PFSK-1 (cell line): ENCODE results near the gene THSD4.

ENCODE experiments used
- FOXP2 ChIP-seq: optimal IDR thresholded peaks from 2 replicates; pipeline ENCODE3; 2011; ENCODE audit warnings: borderline replicate concordance, control low read depth, inconsistent platforms; ENCODE audit not compliant: insufficient read depth; ENCODE audit errors: extremely low read length, extremely low read depth
- POLR2AphosphoS5 ChIP-seq: IDR thresholded peaks from 2 replicates; pipeline ENCODE4 v1.6.1; 2012; ENCODE audit warnings: low read depth, mild to moderate bottlenecking, control low read depth, low read length, moderate library complexity
- REST ChIP-seq, 2 experiments: IDR thresholded peaks; 2 replicates each; pipeline versions ENCODE4 v1.6.1 to v1.8.0; 2011 to 2012; ENCODE audit warnings: low read depth in 2 of 2, low read length in 2 of 2, control low read depth in 1 of 2, inconsistent platforms in 1 of 2, mild to moderate bottlenecking in 1 of 2, moderate library complexity in 1 of 2; ENCODE audit not compliant: insufficient read depth in 1 of 2
- SIN3A ChIP-seq: IDR thresholded peaks from 2 replicates; pipeline ENCODE4 v1.6.1; 2012; ENCODE audit warnings: mild to moderate bottlenecking, low read length, moderate library complexity, borderline replicate concordance; ENCODE audit not compliant: insufficient read depth
- TAF1 ChIP-seq: IDR thresholded peaks from 2 replicates; pipeline ENCODE4 v1.6.1; 2012; ENCODE audit warnings: low read length, control low read depth, borderline replicate concordance; ENCODE audit not compliant: insufficient read depth

Gene THSD4

GRCh38 chr15:71495398-71495780 lies 380.1 kb downstream of the THSD4 start:
- TF ChIP-seq POLR2AphosphoS5 (no peak), SIN3A (no peak), REST (IDR thresholded peaks at IDR 0.05; ENCODE audit: insufficient read depth in 1 of 2, low read depth in 2 of 2, low read length in 2 of 2) (no peak), FOXP2 (no peak), TAF1 (no peak)

DNA sequence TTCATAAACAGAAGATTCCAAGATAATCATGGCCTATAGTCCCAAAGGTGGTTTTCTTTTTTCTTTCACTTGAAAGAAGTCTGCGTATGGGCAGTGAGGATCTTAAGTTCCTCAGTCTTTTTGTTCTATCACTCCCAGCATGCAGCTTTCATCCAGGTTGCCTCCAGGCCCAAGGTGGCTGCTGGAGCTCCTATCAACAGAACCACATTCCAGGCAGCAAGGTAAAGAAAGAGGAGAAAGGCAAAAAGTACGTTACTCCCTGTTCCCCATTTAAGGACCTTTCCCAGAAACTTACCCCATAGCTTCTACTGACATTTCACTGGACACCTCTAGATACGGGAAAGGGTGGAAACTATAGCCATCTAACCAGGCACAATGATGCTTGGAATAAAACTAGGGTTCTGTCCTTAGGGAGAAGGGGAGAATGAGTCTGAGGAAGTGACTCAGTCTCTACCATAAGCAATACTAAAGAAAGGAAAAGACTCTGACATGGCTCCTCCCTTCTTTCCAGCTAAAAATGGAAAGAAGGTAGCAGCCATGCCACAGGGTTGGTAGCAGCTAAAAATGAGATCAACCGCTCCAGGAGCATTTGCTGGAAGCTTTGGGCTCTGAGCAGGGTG lies 381.2 kb downstream of the THSD4 start:
- TF ChIP-seq SIN3A (no peak), REST (IDR thresholded peaks at IDR 0.05; ENCODE audit: insufficient read depth in 1 of 2, low read depth in 2 of 2, low read length in 2 of 2) (no peak), FOXP2 (no peak), TAF1 (no peak), POLR2AphosphoS5 (no peak)

- no peak for TF ChIP-seq FOXP2
- no peak for TF ChIP-seq SIN3A
- TF ChIP-seq REST (IDR thresholded peaks at IDR 0.05; ENCODE audit: insufficient read depth in 1 of 2, low read depth in 2 of 2, low read length in 2 of 2), result no peak
- no peak for TF ChIP-seq TAF1
- TF ChIP-seq POLR2AphosphoS5, result no peak
Observed at GRCh38 chr15:71501344-71502076, 386.2 kb downstream of the THSD4 start.

DNA sequence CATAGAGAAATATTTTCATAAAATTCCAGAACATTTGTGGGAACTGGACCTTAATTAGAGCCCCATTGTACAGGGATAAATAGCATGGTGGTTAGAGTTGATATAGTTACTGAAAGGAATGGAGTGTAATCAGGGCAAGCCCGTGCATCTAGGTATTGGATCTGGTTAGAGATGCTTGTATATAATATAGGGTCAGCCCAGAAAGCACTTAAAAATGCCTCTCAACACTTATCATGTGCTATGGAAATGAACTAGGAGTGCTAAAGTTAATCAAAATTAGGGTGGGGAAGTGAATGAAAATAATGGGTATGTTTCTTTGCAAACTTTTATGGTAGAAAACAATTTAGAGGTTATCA lies 386.8 kb downstream of the THSD4 start:
- TF ChIP-seq TAF1, result no peak
- no peak for TF ChIP-seq REST (IDR thresholded peaks at IDR 0.05; ENCODE audit: insufficient read depth in 1 of 2, low read depth in 2 of 2, low read length in 2 of 2)
- no peak for TF ChIP-seq SIN3A
- TF ChIP-seq FOXP2, result no peak
- TF ChIP-seq POLR2AphosphoS5, result no peak
